Fibroblast of lung (primary cell): ENCODE results near the gene ATP8A2. TPM values are rescaled to one million over a fixed set of nuclear protein-coding genes. Genes with fewer than 3 reads are reported as not detected.

ENCODE experiments used
- DNase-seq, 2 donors: peaks; one replicate each; pipeline versions ENCODE4 v3.0.0 to v3.0.0-alpha.2; 2010; ENCODE audit warnings: low read depth in 2 of 2
- H2AFZ ChIP-seq: 2 replicates; pipeline ENCODE4 v1.5.1; 2012; ENCODE audit warnings: low read length, control low read depth, inconsistent platforms
- H3K27ac ChIP-seq: 2 replicates; pipeline ENCODE4 v1.5.1; 2011; ENCODE audit warnings: low read length, control low read depth; ENCODE audit not compliant: insufficient read depth
- H3K27me3 ChIP-seq: 2 replicates; pipeline ENCODE4 v1.5.1; 2011; ENCODE audit warnings: mild to moderate bottlenecking, low read length; ENCODE audit not compliant: control insufficient read depth, insufficient read depth
- H3K36me3 ChIP-seq: 2 replicates; pipeline ENCODE4 v1.5.1; 2011; ENCODE audit warnings: low read length; ENCODE audit not compliant: control insufficient read depth, insufficient read depth
- H3K4me1 ChIP-seq: 2 replicates; pipeline ENCODE4 v1.5.1; 2011; ENCODE audit warnings: low read length; ENCODE audit not compliant: control insufficient read depth, insufficient read depth; ENCODE audit errors: extremely low read depth
- H3K4me2 ChIP-seq: 2 replicates; pipeline ENCODE4 v1.5.1; 2011; ENCODE audit warnings: low read length, control low read depth; ENCODE audit not compliant: insufficient read depth; ENCODE audit errors: extremely low read depth
- H3K4me3 ChIP-seq, 4 experiments: fragments of 200-600 bp in 1 of 4; sonication (generic) in 1 of 4; replicated peaks in 1 of 4; 2 replicates each; pipeline ENCODE4 v1.5.1; 2011 to 2016; ENCODE audit warnings: low read length in 4 of 4, low read depth in 3 of 4, mild to moderate bottlenecking in 3 of 4, control low read depth in 2 of 4, inconsistent platforms in 1 of 4, mixed read lengths in 1 of 4; ENCODE audit not compliant: insufficient read depth in 1 of 4; ENCODE audit errors: control extremely low read depth in 1 of 4
- H3K79me2 ChIP-seq: 2 replicates; pipeline ENCODE4 v1.5.1; 2012; ENCODE audit warnings: mild to moderate bottlenecking, low read length, inconsistent platforms; ENCODE audit not compliant: control insufficient read depth, insufficient read depth
- H3K9ac ChIP-seq: 2 replicates; pipeline ENCODE4 v1.5.1; 2011; ENCODE audit warnings: mild to moderate bottlenecking, low read length, control low read depth; ENCODE audit not compliant: insufficient read depth
- H3K9me3 ChIP-seq: 2 replicates; pipeline ENCODE4 v1.5.1; 2012; ENCODE audit warnings: low read depth, low read length; ENCODE audit not compliant: control insufficient read depth, insufficient read depth
- H4K20me1 ChIP-seq: 2 replicates; pipeline ENCODE4 v1.5.1; 2011; ENCODE audit warnings: low read length; ENCODE audit not compliant: control insufficient read depth, insufficient read depth; ENCODE audit errors: extremely low read depth
- EZH2 ChIP-seq: IDR thresholded peaks from 2 replicates; pipeline ENCODE4 v1.5.1; 2012; ENCODE audit warnings: low read length, control low read depth, mild to moderate bottlenecking; ENCODE audit errors: missing control alignments
- polyA plus RNA-seq, 2 donors: library from polyadenylated mRNA; depleted of rRNA in 1 of 2; stranded (reverse) in 1 of 2; unstranded in 1 of 2; fragments of >200 nt; gene quantifications; 2 replicates each; pipeline ENCODE4 v1.2.1, GENCODE V29; 2011 to 2012; ENCODE audit warnings: missing spikeins in 1 of 2
- total RNA-seq: library from RNA; depleted of rRNA; stranded (reverse); fragments of >200 nt; gene quantifications from 2 replicates; pipeline ENCODE4 v1.2.1, GENCODE V29; 2014
- TF ChIP-seq, protein P1 (sequence below), 2 donors: IDR thresholded peaks in 1 of 2; conservative IDR thresholded peaks in 1 of 2; 1 replicate in 1 of 2; 2 replicates in 1 of 2; pipeline ENCODE4 v1.5.1; 2011 to 2012; ENCODE audit warnings: low read length in 2 of 2, control low read depth in 1 of 2, inconsistent platforms in 1 of 2, low read depth in 1 of 2, mild to moderate bottlenecking in 1 of 2

ATP8A2 gene
- total and polyA plus RNA-seq, 2 donors (not counting 1 experiment from before 2014, with no cell fraction given) = under 0.01 to 0.01 TPM

DNA sequence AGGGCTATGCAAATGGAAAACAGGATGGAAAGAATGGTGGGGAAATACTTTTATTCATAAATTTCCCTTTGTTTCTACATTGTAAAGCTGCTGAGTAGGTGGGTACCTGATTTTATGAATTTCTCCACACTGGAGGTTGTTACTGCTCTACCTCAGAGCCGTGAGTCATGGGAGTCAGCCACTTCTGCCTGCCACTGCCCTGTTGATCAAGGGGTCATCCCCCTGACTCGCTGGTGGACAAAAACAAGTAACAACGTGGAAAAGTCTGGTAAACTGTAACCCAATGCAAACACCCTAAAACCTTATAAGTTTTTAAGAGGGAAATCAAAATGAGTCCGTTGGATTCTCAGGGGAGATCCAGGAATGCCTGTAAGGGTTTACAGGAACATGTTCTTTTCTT lies 329.5 kb downstream of the ATP8A2 start:
- Histone ChIP-seq H3K4me1 (no peaks in the 10 kb centered on the region), H3K27ac (no peak overlapping the region), H3K4me3 (no peak overlapping the region), H4K20me1 (no peaks in the 10 kb centered on the region), H3K9ac (no peak overlapping the region), H3K79me2 (no peaks in the 10 kb centered on the region), H3K27me3 (no peaks in the 10 kb centered on the region), H3K36me3 (no peaks in the 10 kb centered on the region), H2AFZ (no peak overlapping the region), H3K4me2 (no peak overlapping the region), H3K9me3 (no peaks in the 10 kb centered on the region)
- TF ChIP-seq EZH2 = no peak
- TF ChIP-seq, protein P1, sequence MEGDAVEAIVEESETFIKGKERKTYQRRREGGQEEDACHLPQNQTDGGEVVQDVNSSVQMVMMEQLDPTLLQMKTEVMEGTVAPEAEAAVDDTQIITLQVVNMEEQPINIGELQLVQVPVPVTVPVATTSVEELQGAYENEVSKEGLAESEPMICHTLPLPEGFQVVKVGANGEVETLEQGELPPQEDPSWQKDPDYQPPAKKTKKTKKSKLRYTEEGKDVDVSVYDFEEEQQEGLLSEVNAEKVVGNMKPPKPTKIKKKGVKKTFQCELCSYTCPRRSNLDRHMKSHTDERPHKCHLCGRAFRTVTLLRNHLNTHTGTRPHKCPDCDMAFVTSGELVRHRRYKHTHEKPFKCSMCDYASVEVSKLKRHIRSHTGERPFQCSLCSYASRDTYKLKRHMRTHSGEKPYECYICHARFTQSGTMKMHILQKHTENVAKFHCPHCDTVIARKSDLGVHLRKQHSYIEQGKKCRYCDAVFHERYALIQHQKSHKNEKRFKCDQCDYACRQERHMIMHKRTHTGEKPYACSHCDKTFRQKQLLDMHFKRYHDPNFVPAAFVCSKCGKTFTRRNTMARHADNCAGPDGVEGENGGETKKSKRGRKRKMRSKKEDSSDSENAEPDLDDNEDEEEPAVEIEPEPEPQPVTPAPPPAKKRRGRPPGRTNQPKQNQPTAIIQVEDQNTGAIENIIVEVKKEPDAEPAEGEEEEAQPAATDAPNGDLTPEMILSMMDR (conservative IDR thresholded peaks at IDR 0.05 in 1 of 2, IDR thresholded peaks at IDR 0.05 in 1 of 2; ENCODE audit: low read depth in 1 of 2, low read length in 2 of 2) = no peak
- no peak for DNase-seq

GRCh38 chr13:25702386-25702785 lies 330.6 kb downstream of the ATP8A2 start:
- H2AFZ ChIP-seq = no peak overlapping the region
- H4K20me1 ChIP-seq = no peaks in the 10 kb centered on the region
- H3K4me2 ChIP-seq = no peak overlapping the region
- no peak for DNase-seq
- TF ChIP-seq EZH2 = no peak
- TF ChIP-seq, protein P1 (conservative IDR thresholded peaks at IDR 0.05 in 1 of 2, IDR thresholded peaks at IDR 0.05 in 1 of 2; ENCODE audit: low read depth in 1 of 2, low read length in 2 of 2) = no peak
- H3K9ac ChIP-seq = no peak overlapping the region
- no peaks in the 10 kb centered on the region for H3K9me3 ChIP-seq
- H3K4me3 ChIP-seq = no peak overlapping the region
- H3K36me3 ChIP-seq = no peaks in the 10 kb centered on the region
- no peaks in the 10 kb centered on the region for H3K4me1 ChIP-seq
- H3K27ac ChIP-seq = no peak overlapping the region
- no peaks in the 10 kb centered on the region for H3K79me2 ChIP-seq
- no peaks in the 10 kb centered on the region for H3K27me3 ChIP-seq

DNA sequence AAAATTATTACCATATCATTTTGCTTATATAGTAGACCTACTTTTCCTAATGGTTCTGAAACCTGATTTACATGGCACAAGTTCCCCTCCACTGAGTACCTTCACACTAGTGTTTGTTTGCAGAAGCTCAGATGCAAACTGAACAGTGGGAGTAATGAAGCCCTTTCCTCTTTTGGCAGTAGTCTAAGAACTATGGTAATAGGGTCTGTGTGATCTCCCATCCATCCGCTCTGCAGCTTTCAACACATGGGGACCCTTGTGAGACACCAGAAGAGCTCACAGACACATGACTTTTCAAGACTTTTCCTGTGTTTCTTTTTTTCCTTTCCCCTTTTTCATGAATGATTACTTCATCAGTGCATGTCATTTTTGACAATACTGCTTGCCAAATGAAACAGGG lies 336.0 kb downstream of the ATP8A2 start:
- Histone ChIP-seq H3K4me3 (no peak overlapping the region), H3K4me2 (no peak overlapping the region), H3K79me2 (no peaks in the 10 kb centered on the region), H3K36me3 (no peaks in the 10 kb centered on the region), H4K20me1 (no peaks in the 10 kb centered on the region), H3K9me3 (no peaks in the 10 kb centered on the region), H3K9ac (no peak overlapping the region), H3K27ac (no peak overlapping the region), H3K4me1 (no peaks in the 10 kb centered on the region), H3K27me3 (no peaks in the 10 kb centered on the region), H2AFZ (no peak overlapping the region)
- TF ChIP-seq EZH2 = no peak
- no peak for DNase-seq
